22Rv1 (cell line): ENCODE measurements around the gene FAM89B.

Experiments
- H3K27ac ChIP-seq: fragments of 450-650 bp; 2 replicates; pipeline ENCODE4 v1.5.1; 2017
- CTCF ChIP-seq: fragments of 450-650 bp; IDR thresholded peaks from 2 replicates; pipeline ENCODE4 v1.5.1; 2017; ENCODE audit warnings: mild to moderate bottlenecking
- ZFX ChIP-seq: fragments of 450-650 bp; IDR thresholded peaks from 2 replicates; pipeline ENCODE4 v1.6.1; 2017; ENCODE audit warnings: antibody characterized with exemption, borderline replicate concordance

FAM89B gene

DNA sequence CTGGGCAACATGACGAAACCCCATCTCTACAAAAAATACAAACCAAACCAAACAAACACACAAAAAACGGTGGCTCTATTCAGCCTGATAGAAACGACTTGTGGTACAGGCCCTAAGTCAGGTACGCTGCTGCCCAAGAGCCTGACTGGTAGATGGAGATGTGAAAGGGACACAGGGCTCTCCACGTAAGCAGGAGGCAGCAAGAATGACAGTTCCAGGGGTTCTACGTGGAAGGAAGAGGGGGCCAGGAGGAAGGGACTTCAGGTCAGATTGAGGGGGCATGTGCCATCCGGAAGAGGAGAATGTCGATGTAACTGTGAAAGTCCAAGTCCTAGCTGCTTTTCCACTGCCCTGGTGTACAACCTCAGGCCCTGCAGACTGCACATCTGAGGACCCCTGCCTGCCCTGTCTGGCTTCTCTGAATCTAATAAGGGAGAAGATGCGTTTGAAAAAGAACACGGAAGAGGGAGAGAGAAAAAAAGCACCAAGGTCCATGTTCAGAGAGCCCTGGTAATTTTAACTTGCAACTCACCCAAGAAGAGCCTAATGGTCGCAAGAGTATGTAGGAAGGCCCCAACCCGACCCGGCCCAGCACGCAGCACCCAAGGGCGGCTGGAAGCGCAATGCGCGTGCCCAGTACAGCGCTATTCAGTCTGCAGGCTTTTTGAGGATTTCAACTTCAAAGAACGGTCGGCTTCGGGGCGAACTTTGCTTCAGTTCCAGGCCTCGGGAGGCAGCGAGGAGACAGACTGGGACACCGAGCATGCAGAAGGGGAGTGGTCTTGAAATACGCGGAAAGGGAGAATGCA is 3.0 kb upstream of the FAM89B start:
- TF ChIP-seq ZFX (no peak), CTCF (no peak)

GRCh38 chr11:65569973-65570918 is 2.1 kb upstream of the FAM89B start, which contains the start of gene ZNRD2:
TSS of gene ZNRD2 (plus strand) at chr11:65570477. CDS start at chr11:65570492, 15 bp downstream.
- TF ChIP-seq ZFX (no peak), CTCF (peak; percentile 79)
- peak within 1 kb of the TSS; percentile 96 for H3K27ac ChIP-seq

More for the DNA sequence above, 3.0 kb upstream of the FAM89B start:
- peak overlapping the region; percentile 96 for H3K27ac ChIP-seq

GRCh38 chr11:65571420-65571819 is 918 bp upstream of the FAM89B start:
- H3K27ac ChIP-seq = peak overlapping the region; percentile 96
- TF ChIP-seq ZFX (no peak), CTCF (no peak)

DNA sequence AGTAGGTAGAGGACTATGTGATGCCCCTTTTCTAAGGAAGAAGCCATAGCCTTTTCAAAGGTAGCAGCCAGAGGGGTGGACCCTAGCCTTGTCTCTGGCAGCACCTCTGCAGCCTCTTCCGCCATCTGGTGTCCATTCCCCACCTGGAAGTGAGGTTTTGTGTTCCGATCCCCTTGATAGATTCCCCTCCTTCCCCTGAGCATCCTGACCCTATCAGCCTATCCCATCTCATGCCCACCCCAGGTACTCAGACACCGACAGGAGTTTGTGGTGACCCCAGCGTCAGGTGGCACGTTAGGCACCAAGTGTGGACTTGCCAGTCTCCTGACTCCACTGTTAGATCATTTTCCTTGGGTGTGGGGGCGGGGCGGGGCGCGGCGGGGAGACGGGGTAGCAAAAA is 398 bp upstream of the FAM89B start:
- H3K27ac ChIP-seq = peak overlapping the region; percentile 96
- TF ChIP-seq CTCF (peak; percentile 39), ZFX (no peak)

- TF ChIP-seq CTCF = no peak
- peak overlapping the region; percentile 96 for H3K27ac ChIP-seq
These were observed 1.2 kb downstream of the FAM89B start for GRCh38 chr11:65573391-65574079.

DNA sequence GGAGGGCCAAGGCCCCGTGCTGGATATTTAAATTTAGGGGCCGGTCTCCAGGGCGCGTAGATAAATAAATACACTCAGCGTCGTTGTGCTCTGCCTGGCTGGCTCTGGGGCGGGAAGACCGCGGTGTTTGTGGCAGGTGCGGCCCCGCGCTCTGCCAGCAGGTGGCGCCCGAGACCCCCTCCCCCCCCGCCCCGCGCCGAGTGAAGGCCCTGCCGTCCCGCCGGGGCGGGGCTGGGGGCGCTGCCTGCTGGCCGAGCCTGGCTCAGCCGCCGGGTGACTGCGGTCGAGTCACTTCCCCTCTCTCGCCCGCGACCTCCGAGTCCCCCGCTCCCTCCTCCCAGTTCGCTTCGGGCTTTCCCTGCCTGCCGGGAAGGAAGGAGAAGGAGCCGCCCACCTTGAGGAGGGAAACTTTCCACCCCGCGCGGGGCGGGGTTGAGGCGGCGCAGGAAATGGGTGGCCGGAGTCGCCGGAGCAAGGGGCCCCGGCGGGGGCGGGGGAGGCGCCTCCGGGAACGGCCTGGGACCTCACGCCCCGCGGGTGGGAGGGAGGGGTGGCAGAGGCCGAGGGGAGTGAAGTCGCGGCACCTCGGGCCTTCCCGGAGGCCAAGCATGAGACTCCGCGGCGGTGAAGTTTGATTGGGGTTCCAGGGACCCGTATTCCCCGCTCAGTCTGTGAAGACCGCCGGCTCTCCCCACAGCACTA is 1.9 kb downstream of the FAM89B start:
- peak overlapping the region; percentile 96 for H3K27ac ChIP-seq
- no peak for TF ChIP-seq ZFX
- TF ChIP-seq CTCF = peak; percentile 98
